Pericardium fibroblast (primary cell): ENCODE data around the gene TMEM178A. TPM values are rescaled to one million over a fixed set of nuclear protein-coding genes. Genes with fewer than 3 reads are reported as not detected.

ENCODE experiments used
- total RNA-seq: library from RNA; depleted of rRNA; stranded (reverse); fragments of >200 nt; gene quantifications from 2 replicates; pipeline ENCODE4 v1.2.3, GENCODE V29; 2015

The TMEM178A gene
- 1.2 and 2.2 TPM in 2 replicates for total RNA-seq

DNA sequence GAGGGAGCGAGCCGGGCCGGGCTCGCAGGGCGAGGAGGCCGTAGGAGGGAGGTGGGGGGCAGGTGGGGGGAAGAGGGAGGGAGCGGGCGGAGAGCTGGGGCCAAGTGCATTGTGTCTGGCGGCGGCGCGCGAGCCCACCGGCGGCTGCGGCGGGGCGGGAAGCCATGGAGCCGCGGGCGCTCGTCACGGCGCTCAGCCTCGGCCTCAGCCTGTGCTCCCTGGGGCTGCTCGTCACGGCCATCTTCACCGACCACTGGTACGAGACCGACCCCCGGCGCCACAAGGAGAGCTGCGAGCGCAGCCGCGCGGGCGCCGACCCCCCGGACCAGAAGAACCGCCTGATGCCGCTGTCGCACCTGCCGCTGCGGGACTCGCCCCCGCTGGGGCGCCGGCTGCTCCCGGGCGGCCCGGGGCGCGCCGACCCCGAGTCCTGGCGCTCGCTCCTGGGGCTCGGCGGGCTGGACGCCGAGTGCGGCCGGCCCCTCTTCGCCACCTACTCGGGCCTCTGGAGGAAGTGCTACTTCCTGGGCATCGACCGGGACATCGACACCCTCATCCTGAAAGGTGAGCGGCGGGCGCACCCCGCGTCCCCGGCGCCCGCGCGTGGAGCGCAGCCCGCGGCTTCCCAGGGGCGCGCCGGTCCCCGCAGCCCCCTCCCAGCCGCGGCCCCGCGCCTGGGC lies at the start of gene TMEM178A:
TMEM178A (plus strand) TSS at position 107 of the 680 bp plus-strand sequence; CDS start at position 165, 58 bp downstream.

Other genes starting within 250 kb of the TMEM178A start
- gene MAP4K3, start 228.6 kb upstream of the TMEM178A start, total RNA-seq: 29.9 and 37.7 TPM in 2 replicates
- 3.7 and 6.4 TPM in 2 replicates for gene THUMPD2, start 113.3 kb downstream of the TMEM178A start, total RNA-seq